Cardiac muscle cell (in vitro differentiated cells and primary cell): ENCODE data around the gene SNX33. TPM values are rescaled to one million over a fixed set of nuclear protein-coding genes. Genes with fewer than 3 reads are reported as not detected.

ENCODE experiments used
- DNase-seq, 2 donors: peaks; one replicate each; pipeline versions ENCODE4 v3.0.0 to v3.0.0-alpha.2; 2010 to 2017; ENCODE audit warnings: low read depth in 1 of 2, low spot score in 1 of 2
- H3K27ac ChIP-seq: fragments of 200-600 bp; sonication (generic); 2 replicates; pipeline ENCODE4 v1.5.1; 2016
- H3K27me3 ChIP-seq: fragments of 200-600 bp; sonication (generic); 2 replicates; pipeline ENCODE4 v1.6.0; 2016; ENCODE audit warnings: control low read depth
- H3K36me3 ChIP-seq: fragments of 200-600 bp; sonication (generic); 2 replicates; pipeline ENCODE4 v1.5.1; 2016; ENCODE audit warnings: control low read depth
- H3K4me1 ChIP-seq: fragments of 200-600 bp; sonication (generic); 2 replicates; pipeline ENCODE4 v1.8.1; 2017; ENCODE audit warnings: low read depth, mild to moderate bottlenecking, mixed run types
- H3K4me3 ChIP-seq: fragments of 200-600 bp; sonication (generic); 2 replicates; pipeline ENCODE4 v1.5.1; 2016; ENCODE audit warnings: mild to moderate bottlenecking
- H3K9me3 ChIP-seq: fragments of 200-600 bp; sonication (generic); 2 replicates; pipeline ENCODE4 v1.5.1; 2017; ENCODE audit warnings: low read depth, mild to moderate bottlenecking, control low read depth
- polyA plus RNA-seq: library from polyadenylated mRNA; unstranded; fragments of >200 nt; fragmentation: Nextera tagmentation; extraction: Ambion mirVana; gene quantifications from 2 replicates; pipeline ENCODE4 v1.2.1, GENCODE V29; 2016
- total RNA-seq: library from RNA; depleted of rRNA; stranded (reverse); fragments of >200 nt; gene quantifications from 2 replicates; pipeline ENCODE4 v1.2.3, GENCODE V29; 2016
- TF ChIP-seq, protein P1 (sequence below): IDR thresholded peaks from 2 replicates; pipeline ENCODE4 v1.5.1; 2012; ENCODE audit warnings: low read depth, mild to moderate bottlenecking, low read length

SNX33 gene, protein sequence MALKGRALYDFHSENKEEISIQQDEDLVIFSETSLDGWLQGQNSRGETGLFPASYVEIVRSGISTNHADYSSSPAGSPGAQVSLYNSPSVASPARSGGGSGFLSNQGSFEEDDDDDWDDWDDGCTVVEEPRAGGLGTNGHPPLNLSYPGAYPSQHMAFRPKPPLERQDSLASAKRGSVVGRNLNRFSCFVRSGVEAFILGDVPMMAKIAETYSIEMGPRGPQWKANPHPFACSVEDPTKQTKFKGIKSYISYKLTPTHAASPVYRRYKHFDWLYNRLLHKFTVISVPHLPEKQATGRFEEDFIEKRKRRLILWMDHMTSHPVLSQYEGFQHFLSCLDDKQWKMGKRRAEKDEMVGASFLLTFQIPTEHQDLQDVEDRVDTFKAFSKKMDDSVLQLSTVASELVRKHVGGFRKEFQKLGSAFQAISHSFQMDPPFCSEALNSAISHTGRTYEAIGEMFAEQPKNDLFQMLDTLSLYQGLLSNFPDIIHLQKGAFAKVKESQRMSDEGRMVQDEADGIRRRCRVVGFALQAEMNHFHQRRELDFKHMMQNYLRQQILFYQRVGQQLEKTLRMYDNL
- 14.0 and 17.1 TPM in 2 replicates for total RNA-seq
- polyA plus RNA-seq = 9.5 and 12.5 TPM in 2 replicates

DNA sequence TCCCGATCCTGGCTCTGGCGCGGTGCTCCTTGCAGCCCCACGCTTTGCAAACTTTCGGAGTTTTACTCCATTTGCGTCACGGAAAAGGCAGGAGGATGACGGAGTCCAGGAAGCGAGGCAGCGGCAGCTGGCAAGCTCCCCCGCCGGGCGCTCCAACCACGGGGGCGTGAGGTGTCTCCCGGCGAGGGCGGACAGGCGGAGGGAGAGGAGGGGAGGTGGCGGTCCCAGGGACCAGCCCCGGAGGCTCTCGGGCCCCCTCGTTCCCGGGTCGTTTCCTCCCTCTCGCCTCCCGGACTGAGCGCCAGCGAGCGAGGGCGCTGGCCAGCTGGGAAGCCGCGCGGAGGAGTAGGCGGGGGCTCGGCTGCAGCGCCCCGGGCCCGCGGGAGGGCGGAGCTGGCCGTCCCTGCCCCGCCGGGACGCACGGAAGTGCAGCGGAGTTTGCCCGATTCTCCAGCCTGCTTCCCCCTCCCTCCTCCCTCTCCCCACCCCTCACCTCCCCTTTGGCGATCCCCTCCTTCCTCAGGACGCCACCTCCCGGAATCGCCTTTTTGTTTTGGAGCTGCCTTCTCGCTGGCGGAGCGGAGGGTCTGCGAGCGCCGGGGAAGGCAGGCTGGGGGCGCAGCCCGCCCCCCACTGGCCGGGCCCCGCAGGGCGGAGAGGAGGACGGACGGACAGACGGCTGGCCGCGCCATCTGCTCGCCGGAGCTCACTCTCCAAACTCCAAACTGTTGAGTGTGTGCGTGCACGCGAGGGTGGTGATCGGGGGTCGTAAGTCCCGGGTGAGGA is at the start of gene SNX33:
SNX33 (plus strand) TSS at position 543 of the 786 bp plus-strand sequence. CDS start 1,191 bp downstream, outside the sequence.
- peak within 1 kb of the TSS; percentile 70 for H3K4me3 ChIP-seq
- H3K4me1 ChIP-seq = peaks cover 18% of the 10 kb centered on the region
- peak; percentile 88 to 93 for DNase-seq
- no peaks in the 10 kb centered on the region for H3K36me3 ChIP-seq
- no peaks in the 10 kb centered on the region for H3K9me3 ChIP-seq
- TF ChIP-seq, protein P1, sequence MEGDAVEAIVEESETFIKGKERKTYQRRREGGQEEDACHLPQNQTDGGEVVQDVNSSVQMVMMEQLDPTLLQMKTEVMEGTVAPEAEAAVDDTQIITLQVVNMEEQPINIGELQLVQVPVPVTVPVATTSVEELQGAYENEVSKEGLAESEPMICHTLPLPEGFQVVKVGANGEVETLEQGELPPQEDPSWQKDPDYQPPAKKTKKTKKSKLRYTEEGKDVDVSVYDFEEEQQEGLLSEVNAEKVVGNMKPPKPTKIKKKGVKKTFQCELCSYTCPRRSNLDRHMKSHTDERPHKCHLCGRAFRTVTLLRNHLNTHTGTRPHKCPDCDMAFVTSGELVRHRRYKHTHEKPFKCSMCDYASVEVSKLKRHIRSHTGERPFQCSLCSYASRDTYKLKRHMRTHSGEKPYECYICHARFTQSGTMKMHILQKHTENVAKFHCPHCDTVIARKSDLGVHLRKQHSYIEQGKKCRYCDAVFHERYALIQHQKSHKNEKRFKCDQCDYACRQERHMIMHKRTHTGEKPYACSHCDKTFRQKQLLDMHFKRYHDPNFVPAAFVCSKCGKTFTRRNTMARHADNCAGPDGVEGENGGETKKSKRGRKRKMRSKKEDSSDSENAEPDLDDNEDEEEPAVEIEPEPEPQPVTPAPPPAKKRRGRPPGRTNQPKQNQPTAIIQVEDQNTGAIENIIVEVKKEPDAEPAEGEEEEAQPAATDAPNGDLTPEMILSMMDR = peak; percentile 65
- H3K27ac ChIP-seq = peak within 1 kb of the TSS; percentile 84
- H3K27me3 ChIP-seq = no peaks in the 10 kb centered on the region

DNA sequence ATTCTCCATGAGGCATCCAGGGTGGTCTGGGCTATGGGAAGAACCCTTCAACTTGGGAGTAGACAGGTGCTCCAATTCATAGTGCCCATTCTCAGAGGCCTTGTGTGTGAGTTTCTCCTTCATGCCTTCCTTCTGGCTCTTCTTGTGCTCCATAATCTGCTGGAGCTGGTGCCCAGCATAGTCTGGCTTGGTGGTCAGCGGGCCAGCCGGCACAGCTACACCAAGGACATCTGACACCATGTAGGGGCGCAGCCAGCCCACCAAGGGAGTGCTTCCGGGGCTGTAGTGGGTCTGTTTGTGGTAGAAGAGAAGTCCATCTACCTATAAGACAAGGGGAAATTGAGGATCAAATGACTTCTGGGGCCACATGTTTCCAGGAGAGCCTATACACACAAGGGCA is 49.4 kb upstream of the SNX33 start:
- Histone ChIP-seq H3K27me3 (no peaks in the 10 kb centered on the region), H3K27ac (no peak overlapping the region), H3K4me1 (no peaks in the 10 kb centered on the region), H3K36me3 (peaks cover 7% of the 10 kb centered on the region), H3K4me3 (no peak overlapping the region), H3K9me3 (no peaks in the 10 kb centered on the region)
- TF ChIP-seq, protein P1 = no peak
- no peak for DNase-seq

DNA sequence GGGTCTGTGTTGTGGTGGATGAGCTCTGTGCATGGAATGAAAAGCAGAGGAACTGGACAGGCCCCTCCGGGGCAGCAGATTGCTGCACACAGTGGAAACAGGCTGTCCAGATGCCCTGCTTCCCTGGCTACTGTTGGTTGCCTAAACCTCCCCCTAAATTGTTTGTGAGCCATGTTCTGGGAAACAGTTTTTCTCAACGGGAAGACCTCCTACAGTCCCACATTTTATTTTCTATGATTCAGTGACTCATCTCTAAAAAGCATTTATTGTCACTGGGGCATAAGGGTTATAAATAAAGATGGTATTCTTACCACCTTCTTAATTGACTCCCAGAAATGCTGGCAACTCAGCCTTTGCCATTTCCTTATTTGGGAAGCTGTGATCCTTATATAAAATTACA is 48.3 kb upstream of the SNX33 start:
- TF ChIP-seq, protein P1 = no peak
- H3K4me1 ChIP-seq = no peaks in the 10 kb centered on the region
- peaks cover 7% of the 10 kb centered on the region for H3K36me3 ChIP-seq
- H3K27ac ChIP-seq = no peak overlapping the region
- no peaks in the 10 kb centered on the region for H3K27me3 ChIP-seq
- no peak for DNase-seq
- no peak overlapping the region for H3K4me3 ChIP-seq
- H3K9me3 ChIP-seq = no peaks in the 10 kb centered on the region

DNA sequence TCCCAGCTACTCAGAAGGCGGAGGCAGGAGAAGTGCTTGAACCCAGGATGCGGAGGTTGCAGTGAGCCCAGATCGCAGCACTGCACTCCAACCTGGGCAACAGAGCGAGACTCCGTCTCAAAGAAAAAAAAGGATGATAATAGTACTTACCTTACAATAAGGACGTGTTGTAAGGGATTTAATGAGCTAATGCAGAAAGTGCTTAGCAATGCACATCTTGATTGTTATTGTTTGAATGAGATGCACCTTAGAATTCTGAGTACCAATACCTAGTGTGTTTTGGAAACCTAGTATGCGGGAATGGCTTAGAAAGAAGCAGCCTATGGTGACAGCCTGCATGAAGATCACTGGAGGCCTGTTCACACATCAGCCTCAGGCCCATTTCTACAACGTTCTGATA is 41.7 kb upstream of the SNX33 start:
- H3K9me3 ChIP-seq = no peaks in the 10 kb centered on the region
- peaks cover 29% of the 10 kb centered on the region for H3K36me3 ChIP-seq

More for the DNA sequence above, 41.7 kb upstream of the SNX33 start:
- no peak for DNase-seq
- TF ChIP-seq, protein P1 = no peak
- Histone ChIP-seq H3K27me3 (no peaks in the 10 kb centered on the region), H3K4me1 (no peaks in the 10 kb centered on the region), H3K4me3 (no peak overlapping the region), H3K27ac (no peak overlapping the region)
